Body of pancreas (tissue), 4 donors: ENCODE measurements around the gene OGFOD3. TPM values are rescaled to one million over a fixed set of nuclear protein-coding genes. Genes with fewer than 3 reads are reported as not detected.
"Not testable (repeated sequence)": the region's sequence is repeated elsewhere in the genome, so short reads cannot be mapped to it uniquely, and the experiment has no call there.

ENCODE experiments used
- ATAC-seq: fragments of 150-250 bp; one replicate; pipeline ENCODE4 v1.9.1; 2016
- DNase-seq, 4 donors: peaks; one replicate each; pipeline ENCODE4 v3.0.0-alpha.2; 2019
- H3K27ac ChIP-seq, 4 donors: fragments of 200-600 bp; sonication (generic); 1 replicate in 3 of 4; 2 replicates in 1 of 4; pipeline versions ENCODE4 v1.5.1 to v1.6.1; 2016 to 2019; ENCODE audit warnings: mild to moderate bottlenecking in 1 of 4, mixed read lengths in 1 of 4, moderate library complexity in 1 of 4
- H3K27me3 ChIP-seq, 2 donors: fragments of 200-600 bp; sonication (generic); one replicate each; pipeline ENCODE4 v1.6.0; 2016; ENCODE audit warnings: mild to moderate bottlenecking in 1 of 2
- H3K36me3 ChIP-seq, 2 donors: fragments of 200-600 bp; sonication (generic); replicated peaks in 1 of 2; 2 replicates each; pipeline ENCODE4 v1.5.1; 2016; ENCODE audit warnings: low read depth in 2 of 2; ENCODE audit not compliant: insufficient read depth in 1 of 2
- H3K4me1 ChIP-seq: fragments of 200-600 bp; sonication (generic); one replicate; pipeline ENCODE4 v1.6.0; 2016
- H3K4me3 ChIP-seq, 2 donors: fragments of 200-600 bp; sonication (generic); 1 replicate in 1 of 2; 2 replicates in 1 of 2; pipeline ENCODE4 v1.5.1; 2016 to 2019
- H3K9me3 ChIP-seq, 3 donors: fragments of 200-600 bp; sonication (generic); 1 replicate in 2 of 3; 2 replicates in 1 of 3; pipeline ENCODE4 v1.5.1; 2016
- POLR2A ChIP-seq, 3 donors: fragments of 450-650 bp; IDR thresholded peaks; one replicate each; pipeline ENCODE4 v1.6.1; 2016; ENCODE audit warnings: antibody characterized with exemption in 3 of 3, mild to moderate bottlenecking in 2 of 3
- WGBS, 2 donors: methylation state at CpG; one replicate each; pipeline ENCODE4 v1.1.5; 2017; 5-methylcytosine and 5-hydroxymethylcytosine counted together
- intact Hi-C: fragments of 100-400 bp; cut with DNase I; formaldehyde crosslinking; loops from one replicate; pipeline ENCODE4 v1.15.1; 2023
- total RNA-seq, 2 donors: library from RNA; depleted of rRNA; stranded (reverse); fragments of >200 nt; gene quantifications; one replicate each; pipeline ENCODE4 v1.1.0, GENCODE V29; 2016
- TF ChIP-seq, protein P1 (sequence below), 7 experiments: fragments of 450-650 bp in 4 of 7; fragments of 200-600 bp in 3 of 7; sonication (generic) in 3 of 7; IDR thresholded peaks; one replicate each; pipeline ENCODE4 v1.5.1; 2016 to 2019; ENCODE audit warnings: antibody characterized with exemption in 7 of 7

OGFOD3 gene
- total RNA-seq, 2 donors from 2014 or later, result 16.8 to 40.0 TPM

DNA sequence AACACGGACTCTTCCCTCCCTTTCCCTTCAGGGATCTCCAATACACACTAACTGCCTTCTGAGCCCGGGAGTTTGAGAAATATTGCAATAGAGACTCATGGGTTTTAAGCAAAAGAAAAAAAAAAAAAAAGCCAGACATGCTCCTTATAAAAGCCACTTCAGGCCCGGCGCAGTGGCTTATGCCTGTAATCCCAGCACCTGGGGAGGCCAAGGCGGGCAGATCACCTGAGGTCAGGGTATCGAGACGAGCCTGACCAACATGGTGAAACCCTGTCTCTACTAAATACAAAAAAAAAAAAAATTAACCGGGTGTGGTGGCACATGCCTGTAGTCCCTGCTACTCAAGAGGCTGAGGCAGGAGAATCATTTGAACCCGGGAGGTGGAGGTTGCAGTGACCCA is 2.6 kb downstream of the OGFOD3 start:
- no peak for TF ChIP-seq POLR2A (IDR thresholded peaks at IDR 0.05)
- TF ChIP-seq, protein P1, sequence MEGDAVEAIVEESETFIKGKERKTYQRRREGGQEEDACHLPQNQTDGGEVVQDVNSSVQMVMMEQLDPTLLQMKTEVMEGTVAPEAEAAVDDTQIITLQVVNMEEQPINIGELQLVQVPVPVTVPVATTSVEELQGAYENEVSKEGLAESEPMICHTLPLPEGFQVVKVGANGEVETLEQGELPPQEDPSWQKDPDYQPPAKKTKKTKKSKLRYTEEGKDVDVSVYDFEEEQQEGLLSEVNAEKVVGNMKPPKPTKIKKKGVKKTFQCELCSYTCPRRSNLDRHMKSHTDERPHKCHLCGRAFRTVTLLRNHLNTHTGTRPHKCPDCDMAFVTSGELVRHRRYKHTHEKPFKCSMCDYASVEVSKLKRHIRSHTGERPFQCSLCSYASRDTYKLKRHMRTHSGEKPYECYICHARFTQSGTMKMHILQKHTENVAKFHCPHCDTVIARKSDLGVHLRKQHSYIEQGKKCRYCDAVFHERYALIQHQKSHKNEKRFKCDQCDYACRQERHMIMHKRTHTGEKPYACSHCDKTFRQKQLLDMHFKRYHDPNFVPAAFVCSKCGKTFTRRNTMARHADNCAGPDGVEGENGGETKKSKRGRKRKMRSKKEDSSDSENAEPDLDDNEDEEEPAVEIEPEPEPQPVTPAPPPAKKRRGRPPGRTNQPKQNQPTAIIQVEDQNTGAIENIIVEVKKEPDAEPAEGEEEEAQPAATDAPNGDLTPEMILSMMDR (IDR thresholded peaks at IDR 0.05), result no peak
- intact Hi-C loops, result no loop called here
- ATAC-seq, result no peak

DNA sequence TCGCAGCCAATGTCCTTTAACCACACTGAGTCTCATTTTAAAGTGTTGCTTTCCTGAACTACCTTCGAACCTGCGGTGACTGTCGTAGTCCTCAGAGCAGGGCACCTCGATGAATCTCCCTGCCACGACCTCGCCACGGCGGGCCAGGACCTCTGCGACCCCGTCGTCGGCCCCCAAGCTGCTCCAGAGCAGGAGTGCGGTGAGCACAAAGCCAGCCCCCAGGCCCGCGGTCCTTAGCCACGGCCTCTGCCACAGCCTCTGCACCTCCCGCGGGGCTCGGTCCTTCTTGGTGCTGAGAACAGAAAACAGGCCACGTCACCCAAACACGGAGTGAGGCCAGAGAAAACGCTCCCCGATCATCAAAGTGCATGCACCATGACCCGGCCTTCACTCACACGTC is 3.0 kb downstream of the OGFOD3 start:
- DNase-seq (no peak), ATAC-seq (no peak)
- H3K27ac ChIP-seq, result no peak overlapping the region
- 87 to 90% methylated on average over 8 to 26 of the region's 26 CpGs for WGBS, 2 donors
- intact Hi-C loops, result no loop called here
- no peak for TF ChIP-seq POLR2A (IDR thresholded peaks at IDR 0.05)
- TF ChIP-seq, protein P1 (IDR thresholded peaks at IDR 0.05), result no peak
- H3K27me3 ChIP-seq, result no peaks in the 10 kb centered on the region
- no peaks in the 10 kb centered on the region for H3K36me3 ChIP-seq
- no peak overlapping the region for H3K4me3 ChIP-seq
- H3K9me3 ChIP-seq, result no peaks in the 10 kb centered on the region
- peaks cover 36% of the 10 kb centered on the region for H3K4me1 ChIP-seq

More for the DNA sequence above, 2.6 kb downstream of the OGFOD3 start:
- Histone ChIP-seq H3K36me3 (no peaks in the 10 kb centered on the region), H3K9me3 (no peaks in the 10 kb centered on the region), H3K4me1 (peaks cover 36% of the 10 kb centered on the region), H3K27me3 (no peaks in the 10 kb centered on the region), H3K27ac (no peak overlapping the region), H3K4me3 (no peak overlapping the region)
- WGBS, 2 donors, result 88 to 89% methylated on average over 9 of the region's 9 CpGs
- DNase-seq, result no peak

DNA sequence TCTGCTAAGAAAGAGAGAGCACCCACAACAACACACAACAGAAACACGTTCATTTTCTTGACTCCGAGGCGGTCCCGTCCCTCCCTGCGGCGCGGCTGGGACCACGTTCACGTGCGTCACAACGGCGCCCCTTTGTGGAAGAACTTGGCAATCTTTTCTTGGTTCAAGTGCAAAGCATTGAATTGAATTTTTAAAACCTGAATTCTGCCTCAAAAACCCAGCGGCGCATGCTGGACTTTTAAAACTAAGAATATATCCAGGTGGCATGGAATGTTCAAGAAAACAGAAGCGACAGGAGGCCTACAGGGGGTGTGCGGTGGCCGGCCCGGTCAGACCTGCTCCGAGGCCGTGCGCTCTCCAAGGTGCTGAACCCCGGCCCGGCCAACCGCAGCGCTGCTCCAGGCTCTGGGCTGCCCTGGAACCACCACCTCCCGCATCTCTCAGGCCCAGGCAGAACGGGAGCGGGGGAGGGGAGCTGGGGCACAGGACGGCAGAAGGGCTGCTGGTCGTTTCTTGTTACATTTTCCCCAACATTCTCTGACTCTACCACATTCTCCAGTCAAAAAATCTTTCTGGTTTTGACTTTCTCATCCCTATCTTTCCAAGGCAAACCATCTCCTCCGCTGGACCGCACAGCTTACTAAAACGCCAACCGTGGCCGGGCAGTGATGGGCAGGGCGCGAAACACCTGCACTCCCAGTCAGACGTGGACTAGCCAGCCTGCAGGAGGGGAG is 3.7 kb downstream of the OGFOD3 start:
- 21 to 36% methylated on average over 37 to 38 of the region's 38 CpGs for WGBS, 2 donors
- peaks cover 35% of the 10 kb centered on the region for H3K4me1 ChIP-seq
- intact Hi-C loops, result loop anchor here (5.0 kb wide), 1 partner anchor 67 kb away; no protein-coding TSS in a partner anchor
- TF ChIP-seq POLR2A (IDR thresholded peaks at IDR 0.05), result no peak
- TF ChIP-seq, protein P1 (IDR thresholded peaks at IDR 0.05), result peak; percentile 38 to 79 (median 54)
- DNase-seq (peak; percentile 74 to 82 (median 79)), ATAC-seq (peak; percentile 49)
- H3K9me3 ChIP-seq, result no peaks in the 10 kb centered on the region
- H3K27ac ChIP-seq, result no peak overlapping the region
- no peaks in the 10 kb centered on the region for H3K27me3 ChIP-seq
- no peak overlapping the region for H3K4me3 ChIP-seq
- H3K36me3 ChIP-seq, result no peaks in the 10 kb centered on the region

DNA sequence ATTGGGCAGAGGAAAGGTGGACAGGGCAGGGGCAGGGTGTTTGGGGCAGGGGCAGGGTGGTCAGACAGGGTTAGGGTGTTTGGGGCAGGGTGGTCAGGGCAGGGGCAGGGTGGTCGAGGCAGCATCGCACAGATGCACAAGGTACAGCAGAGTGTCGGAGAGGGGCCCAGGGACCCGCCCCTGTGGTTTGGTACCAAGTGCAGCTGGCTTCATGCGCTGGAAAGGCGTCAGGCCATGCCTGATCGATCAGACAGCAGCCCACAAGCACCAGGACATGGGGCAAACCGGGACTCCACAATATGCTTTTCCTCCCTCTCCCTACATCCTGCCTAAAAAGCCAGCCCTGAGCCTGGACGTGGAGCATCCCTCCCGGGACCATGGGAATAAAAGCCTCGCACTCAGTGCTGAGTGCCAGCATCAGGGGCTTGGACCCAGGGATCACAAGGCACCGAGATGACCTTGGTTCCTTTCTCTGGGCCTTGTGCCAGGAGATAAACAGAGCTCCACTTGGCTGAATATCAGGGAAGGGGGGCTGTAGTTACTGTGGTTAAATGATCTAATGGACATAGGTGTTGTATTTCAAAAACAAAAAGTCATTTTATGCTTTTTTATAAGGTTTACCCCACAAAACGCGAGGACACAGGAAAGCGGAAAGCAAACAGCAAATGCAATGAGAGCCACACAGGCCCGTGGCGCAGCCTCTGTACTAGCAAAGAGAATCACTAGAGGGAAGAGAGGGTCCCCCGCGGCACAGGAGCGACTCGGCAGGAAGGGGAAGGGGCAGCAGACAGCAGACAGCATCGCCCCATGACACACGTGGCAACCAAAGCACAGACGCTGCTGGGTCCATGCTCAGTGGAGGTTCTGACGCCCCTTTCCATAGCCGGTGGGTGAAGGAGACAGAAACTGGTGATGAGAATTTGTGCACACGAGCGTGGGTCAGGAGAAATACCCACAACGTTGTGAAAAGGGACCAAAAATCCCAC is 5.6 kb downstream of the OGFOD3 start:
- peaks cover 24% of the 10 kb centered on the region for H3K4me1 ChIP-seq
- no peaks in the 10 kb centered on the region for H3K27me3 ChIP-seq
- DNase-seq, result peak; percentile 37 to 68 (median 56)
- no peak for TF ChIP-seq POLR2A (IDR thresholded peaks at IDR 0.05)
- TF ChIP-seq, protein P1 (IDR thresholded peaks at IDR 0.05), result no peak
- no peaks in the 10 kb centered on the region for H3K9me3 ChIP-seq
- intact Hi-C loops, result loop anchor here (5.0 kb wide), 1 partner anchor 66 kb away; no protein-coding TSS in a partner anchor
- WGBS, 2 donors, result 65 to 67% methylated on average over 21 to 29 of the region's 29 CpGs
- ATAC-seq, result peak; percentile 43
- no peaks in the 10 kb centered on the region for H3K36me3 ChIP-seq
- H3K27ac ChIP-seq, result peak overlapping the region in 1 of 4 donors; percentile 6
- no peak overlapping the region for H3K4me3 ChIP-seq

DNA sequence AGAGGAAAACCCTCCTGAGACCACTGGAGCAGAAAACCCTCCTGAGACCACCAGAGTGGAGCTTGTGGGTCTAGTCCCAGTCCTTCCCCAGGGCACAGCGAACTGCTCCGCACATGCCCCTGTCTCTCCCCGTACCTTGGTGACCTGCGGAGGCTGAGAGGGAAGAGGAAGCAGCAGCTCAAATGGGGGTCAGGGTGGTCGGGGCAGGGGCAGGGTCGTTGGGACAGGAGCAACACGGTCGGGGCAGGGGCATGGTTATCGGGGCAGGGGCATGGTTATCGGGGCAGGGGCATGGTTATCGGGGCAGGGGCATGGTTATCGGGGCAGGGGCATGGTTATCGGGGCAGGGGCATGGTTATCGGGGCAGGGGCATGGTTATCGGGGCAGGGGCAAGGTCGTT is 6.3 kb downstream of the OGFOD3 start:
- not testable (repeated sequence) for H3K9me3 ChIP-seq
- WGBS, 2 donors, result 63 to 78% methylated on average over 14 to 16 of the region's 16 CpGs
- intact Hi-C loops, result loop anchor here (5.0 kb wide), 1 partner anchor 65 kb away; no protein-coding TSS in a partner anchor

More for the DNA sequence above, 6.3 kb downstream of the OGFOD3 start:
- not testable (repeated sequence) for H3K27me3 ChIP-seq, H3K36me3 ChIP-seq, H3K27ac ChIP-seq, H3K4me3 ChIP-seq, ATAC-seq, DNase-seq
- peaks cover 17% of the 10 kb centered on the region for H3K4me1 ChIP-seq
